ENCODE measurements around the gene APOBEC3A. TPM values are rescaled to one million over a fixed set of nuclear protein-coding genes. Genes with fewer than 3 reads are reported as not detected.

APOBEC3A gene
- total and polyA plus RNA-seq, 10 of the 15 experiments (the other 5 are each of a cell fraction or from before 2014, with no cell fraction given), result 0.20 TPM; not detected in 9

GRCh38 chr22:39003165-39003638 lies 45.8 kb downstream of the APOBEC3A start (continued):
- TF ChIP-seq SP1 (IDR thresholded peaks at IDR 0.05; ENCODE audit: low read depth, low read length) (no peak), HDAC2 (IDR thresholded peaks at IDR 0.05) (no peak), ETV6 (conservative IDR thresholded peaks at IDR 0.05 in 1 of 2, IDR thresholded peaks at IDR 0.05 in 1 of 2; ENCODE audit: borderline replicate concordance in 1 of 2, low read depth in 1 of 2) (no peak), PML (IDR thresholded peaks at IDR 0.05; ENCODE audit: low read length) (no peak), HCFC1 (IDR thresholded peaks at IDR 0.05; ENCODE audit: low read length) (no peak), BHLHE40 (IDR thresholded peaks at IDR 0.05; ENCODE audit: borderline replicate concordance in 1 of 2, low read depth in 2 of 2, low read length in 1 of 2) (peak in 1 of 2 experiments; percentile 57; a peak in 1 of 4 replicates), LARP7 (IDR thresholded peaks at IDR 0.05) (no peak), MYC (IDR thresholded peaks at IDR 0.05; ENCODE audit: insufficient read depth, insufficient read length, insufficient replicate concordance, low read length, severe bottlenecking) (no peak), BCL11A (IDR thresholded peaks at IDR 0.05; ENCODE audit: low read depth, low read length) (no peak), RCOR1 (conservative IDR thresholded peaks at IDR 0.05; ENCODE audit: low read depth, low read length) (no peak), DPF2 (IDR thresholded peaks at IDR 0.05) (peak; percentile 49; the same call in 1 of the 2 replicates), SMC3 (IDR thresholded peaks at IDR 0.05; ENCODE audit: borderline replicate concordance, low read length) (peak; percentile 91), TCF3 (IDR thresholded peaks at IDR 0.05; ENCODE audit: borderline replicate concordance, insufficient read depth, low read depth, low read length) (no peak), IRF4 (IDR thresholded peaks at IDR 0.05; ENCODE audit: low read depth, low read length) (no peak), NR2F1 (conservative IDR thresholded peaks at IDR 0.05) (peak; percentile 63; the same call in 1 of the 2 replicates), CHD1 (IDR thresholded peaks at IDR 0.05; ENCODE audit: low read depth, low read length) (no peak), SKIL (IDR thresholded peaks at IDR 0.05; ENCODE audit: low read depth, poor library complexity, severe bottlenecking) (peak; percentile 44), TARDBP (IDR thresholded peaks at IDR 0.05; ENCODE audit: borderline replicate concordance) (no peak)
- TF ChIP-seq, protein P1, sequence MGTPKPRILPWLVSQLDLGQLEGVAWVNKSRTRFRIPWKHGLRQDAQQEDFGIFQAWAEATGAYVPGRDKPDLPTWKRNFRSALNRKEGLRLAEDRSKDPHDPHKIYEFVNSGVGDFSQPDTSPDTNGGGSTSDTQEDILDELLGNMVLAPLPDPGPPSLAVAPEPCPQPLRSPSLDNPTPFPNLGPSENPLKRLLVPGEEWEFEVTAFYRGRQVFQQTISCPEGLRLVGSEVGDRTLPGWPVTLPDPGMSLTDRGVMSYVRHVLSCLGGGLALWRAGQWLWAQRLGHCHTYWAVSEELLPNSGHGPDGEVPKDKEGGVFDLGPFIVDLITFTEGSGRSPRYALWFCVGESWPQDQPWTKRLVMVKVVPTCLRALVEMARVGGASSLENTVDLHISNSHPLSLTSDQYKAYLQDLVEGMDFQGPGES (IDR thresholded peaks at IDR 0.05), result no peak
- TF ChIP-seq, protein P2, sequence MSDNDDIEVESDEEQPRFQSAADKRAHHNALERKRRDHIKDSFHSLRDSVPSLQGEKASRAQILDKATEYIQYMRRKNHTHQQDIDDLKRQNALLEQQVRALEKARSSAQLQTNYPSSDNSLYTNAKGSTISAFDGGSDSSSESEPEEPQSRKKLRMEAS (IDR thresholded peaks at IDR 0.05; ENCODE audit: low read depth, low read length), result no peak
